Amniotic epithelial cell (primary cell): Measurements from ENCODE around the gene FBRSL1.
"Not testable (repeated sequence)": the region's sequence is repeated elsewhere in the genome, so short reads cannot be mapped to it uniquely, and the experiment has no call there.

Experiments used
- DNase-seq: peaks from one replicate; pipeline ENCODE4 v3.0.0-alpha.2; 2010; ENCODE audit warnings: low read depth

FBRSL1 gene

DNA sequence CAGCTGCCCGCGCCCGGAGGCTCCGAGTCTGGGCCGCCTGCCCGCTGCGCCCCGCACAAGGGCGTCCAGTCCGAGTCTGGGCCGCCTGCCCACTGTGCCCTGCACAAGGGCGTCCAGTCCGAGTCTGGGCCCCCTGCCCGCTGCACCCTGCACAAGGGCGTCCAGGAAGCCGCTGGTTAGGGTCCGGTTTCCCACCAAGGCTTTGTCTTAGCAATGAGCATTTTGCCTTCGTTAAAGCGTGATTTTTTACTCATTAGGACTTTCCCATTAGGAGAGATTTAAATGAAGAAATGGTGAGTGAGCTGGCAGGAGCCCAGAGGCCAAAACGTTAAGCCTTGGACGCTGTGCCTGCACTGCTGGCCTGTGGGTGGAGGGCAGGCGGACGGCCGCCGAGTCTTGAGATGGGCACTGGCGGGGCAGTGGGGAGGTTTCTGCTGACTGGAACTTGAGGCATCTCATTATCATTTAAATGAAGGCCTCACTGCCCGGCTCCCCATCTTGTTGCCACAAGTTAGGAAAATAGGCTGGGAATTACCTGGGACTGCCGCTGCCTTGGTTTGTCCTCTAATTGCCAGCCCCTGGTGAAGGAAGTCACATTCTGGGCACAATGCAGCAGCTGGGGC, 36.0 kb downstream of the FBRSL1 start:
- DNase-seq: no peak

- no peak for DNase-seq
Measured at GRCh38 chr12:132527186-132527882, 37.4 kb downstream of the FBRSL1 start.

DNA sequence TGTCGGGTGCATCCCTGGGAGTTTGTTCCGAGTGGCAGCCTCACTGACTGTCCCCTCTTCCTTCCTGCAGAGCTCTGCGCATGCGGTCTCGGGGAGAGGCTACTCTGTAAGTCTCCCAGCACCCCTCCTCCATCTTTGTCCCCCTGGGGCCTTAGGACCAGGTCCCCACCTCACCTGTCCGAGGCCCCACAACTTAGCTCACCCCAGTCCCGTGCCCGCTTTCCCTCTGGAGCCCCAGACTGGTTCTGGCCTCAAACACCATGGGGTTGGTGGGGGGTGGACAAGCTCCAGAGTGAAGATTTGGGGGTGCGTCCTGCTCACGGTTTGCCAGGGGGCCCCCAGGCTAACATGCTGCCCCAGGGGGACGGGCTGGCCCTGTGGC, 37.9 kb downstream of the FBRSL1 start:
- DNase-seq: no peak

- DNase-seq: no peak
Measured at GRCh38 chr12:132528564-132529106, 38.7 kb downstream of the FBRSL1 start.

DNA sequence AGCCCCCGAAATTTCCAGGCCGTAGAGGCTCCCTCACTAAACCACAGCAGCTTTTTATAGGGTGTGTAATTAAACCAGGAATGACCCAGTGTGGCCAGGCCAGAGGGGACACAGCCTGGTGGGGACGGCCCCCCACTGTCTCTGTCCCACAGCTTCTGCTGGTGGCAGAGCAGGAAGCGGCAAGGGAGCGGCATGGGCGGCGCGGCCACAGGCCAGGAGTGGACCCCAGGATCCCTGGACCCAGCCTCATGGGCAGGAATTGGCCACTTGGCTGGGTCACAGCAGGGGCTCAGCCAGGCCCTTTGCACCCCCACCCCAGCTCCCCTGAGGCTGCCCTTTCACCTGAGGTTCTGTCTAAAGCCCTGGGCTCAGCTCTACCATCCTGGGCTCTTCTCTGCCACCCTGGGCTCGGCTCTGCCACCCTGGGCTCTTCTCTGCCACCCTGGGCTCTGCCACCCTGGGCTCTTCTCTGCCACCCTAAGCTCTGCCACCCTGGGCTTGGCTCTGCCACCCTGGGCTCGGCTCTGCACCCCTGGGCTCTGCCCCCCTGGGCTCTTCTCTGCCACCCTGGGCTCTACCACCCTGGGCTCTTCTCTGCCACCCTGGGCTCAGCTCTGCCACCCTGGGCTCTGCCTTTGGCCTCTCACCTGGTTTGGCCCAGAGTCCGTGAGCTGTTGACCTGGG, 39.3 kb downstream of the FBRSL1 start:
- no peak for DNase-seq

DNA sequence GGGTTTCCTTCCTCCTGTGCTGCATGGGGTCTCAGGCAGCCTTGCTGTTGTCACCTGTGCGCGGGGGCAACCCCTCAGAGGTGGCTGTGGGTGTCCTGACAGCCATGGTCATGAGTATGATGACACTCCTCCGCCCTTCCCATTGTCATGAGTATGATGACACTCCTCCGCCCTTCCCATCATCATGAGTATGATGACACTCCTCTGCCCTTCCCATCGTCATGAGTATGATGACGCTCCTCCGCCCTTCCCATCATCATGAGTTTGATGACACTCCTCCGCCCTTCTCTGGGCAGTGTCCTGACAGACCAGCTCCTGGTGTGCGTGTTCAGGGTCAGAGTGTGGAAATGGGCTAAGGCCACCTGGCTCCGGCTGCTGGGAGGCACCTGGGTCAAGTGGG, 40.0 kb downstream of the FBRSL1 start:
- DNase-seq: no peak

DNA sequence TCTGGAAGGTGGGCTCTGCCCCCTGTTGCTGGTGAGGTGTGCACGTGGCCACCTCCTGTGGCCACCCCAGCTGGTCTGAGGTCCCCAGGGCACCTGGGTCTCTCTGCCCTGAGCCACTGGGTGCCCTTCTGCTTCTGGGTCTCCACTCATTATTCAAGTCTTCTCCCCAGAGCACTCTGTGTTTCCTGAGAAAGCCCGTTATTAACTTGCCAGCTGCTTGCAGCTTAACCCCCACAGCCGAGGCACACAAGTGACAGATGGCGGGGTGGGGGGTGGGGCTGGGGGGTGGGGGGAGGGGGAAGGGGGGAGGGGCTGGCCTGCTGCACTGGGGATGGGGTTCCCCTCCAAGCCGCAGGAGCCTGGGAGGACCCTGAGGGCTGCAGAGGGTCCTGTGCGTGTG, 40.5 kb downstream of the FBRSL1 start:
- no peak for DNase-seq

- DNase-seq: no peak
Measured at GRCh38 chr12:132530851-132531250, 40.9 kb downstream of the FBRSL1 start.

- not testable (repeated sequence) for DNase-seq
Measured at GRCh38 chr12:132532711-132533583, 43.0 kb downstream of the FBRSL1 start.

DNA sequence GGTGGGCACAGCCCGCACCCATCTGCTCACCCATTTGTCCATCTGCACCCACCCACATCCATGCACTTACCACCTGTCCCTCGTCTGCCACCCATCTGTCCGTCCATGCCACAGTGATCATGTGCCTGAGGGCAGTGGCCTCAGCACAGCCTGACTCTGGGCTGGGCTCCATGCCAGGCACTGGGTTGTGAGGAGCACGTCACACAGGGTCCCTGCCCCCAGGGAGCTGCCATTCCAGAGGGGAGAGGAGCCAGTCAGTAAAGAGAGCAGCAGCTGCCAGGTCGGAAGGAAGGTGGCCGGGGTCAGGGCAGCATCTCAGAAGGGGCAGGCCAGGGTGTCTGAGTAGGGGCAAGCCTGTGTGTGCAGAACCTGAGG, 43.6 kb downstream of the FBRSL1 start:
- DNase-seq: no peak

- DNase-seq: no peak
Measured at GRCh38 chr12:132534076-132534475, 44.1 kb downstream of the FBRSL1 start.

DNA sequence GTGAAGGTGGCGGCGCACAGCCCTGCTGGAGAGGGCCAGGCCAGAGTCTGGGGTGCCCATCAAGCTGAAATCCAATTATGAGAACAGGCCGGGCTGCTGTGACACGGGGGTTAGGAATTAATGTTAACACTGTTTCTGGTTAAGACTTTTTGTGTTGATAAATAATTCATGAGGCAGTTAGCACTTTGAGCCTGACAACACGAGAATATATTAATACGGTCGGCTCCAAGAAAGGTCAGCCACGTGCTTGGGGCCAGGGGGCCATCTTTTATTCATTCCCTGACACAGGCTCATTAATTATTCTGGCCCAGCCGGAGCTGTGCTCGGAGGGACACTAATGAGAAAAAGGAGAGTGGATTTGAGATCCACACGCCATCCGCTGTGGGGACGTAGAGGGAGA, 45.1 kb downstream of the FBRSL1 start:
- DNase-seq: no peak

GRCh38 chr12:132536102-132536876, 46.3 kb downstream of the FBRSL1 start:
- no peak for DNase-seq

DNA sequence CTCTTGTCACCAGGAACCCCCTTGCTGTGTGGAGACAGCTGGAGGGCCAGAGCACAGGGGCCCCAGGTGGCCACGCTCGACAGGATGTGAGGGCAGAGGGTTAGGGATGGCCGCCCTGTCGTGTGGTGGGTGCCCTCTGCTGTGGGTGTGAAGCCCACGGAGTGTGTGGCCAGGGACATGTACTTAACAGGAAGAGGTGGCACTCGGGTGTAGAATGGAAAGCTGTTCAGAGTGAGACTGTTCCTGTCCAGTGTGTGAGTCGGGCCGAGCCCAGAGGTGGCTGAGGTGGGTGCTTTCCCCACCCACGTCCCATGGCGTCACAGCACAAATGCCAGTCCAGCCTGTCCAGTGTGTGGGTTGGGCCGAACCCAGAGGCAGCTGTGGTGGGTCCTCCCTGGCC, 47.1 kb downstream of the FBRSL1 start:
- DNase-seq: no peak

GRCh38 chr12:132537836-132538662, 48.1 kb downstream of the FBRSL1 start:
- DNase-seq: no peak

DNA sequence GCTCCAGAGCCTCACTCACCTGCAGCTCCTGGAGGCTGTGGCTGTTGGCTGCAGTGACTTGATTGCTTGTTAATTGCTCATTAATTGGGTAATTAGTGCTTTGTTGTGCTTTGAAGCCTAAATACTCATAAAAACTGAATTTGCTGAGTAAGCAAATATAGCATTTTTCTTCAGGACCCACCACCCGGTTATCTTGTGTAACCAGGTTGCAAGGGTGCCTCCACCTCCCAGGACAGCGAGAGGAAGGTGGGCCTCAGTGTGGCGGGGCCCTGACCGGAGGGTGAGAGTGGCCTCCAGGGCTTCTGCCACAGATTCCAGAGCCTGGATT, 48.7 kb downstream of the FBRSL1 start:
- no peak for DNase-seq

DNA sequence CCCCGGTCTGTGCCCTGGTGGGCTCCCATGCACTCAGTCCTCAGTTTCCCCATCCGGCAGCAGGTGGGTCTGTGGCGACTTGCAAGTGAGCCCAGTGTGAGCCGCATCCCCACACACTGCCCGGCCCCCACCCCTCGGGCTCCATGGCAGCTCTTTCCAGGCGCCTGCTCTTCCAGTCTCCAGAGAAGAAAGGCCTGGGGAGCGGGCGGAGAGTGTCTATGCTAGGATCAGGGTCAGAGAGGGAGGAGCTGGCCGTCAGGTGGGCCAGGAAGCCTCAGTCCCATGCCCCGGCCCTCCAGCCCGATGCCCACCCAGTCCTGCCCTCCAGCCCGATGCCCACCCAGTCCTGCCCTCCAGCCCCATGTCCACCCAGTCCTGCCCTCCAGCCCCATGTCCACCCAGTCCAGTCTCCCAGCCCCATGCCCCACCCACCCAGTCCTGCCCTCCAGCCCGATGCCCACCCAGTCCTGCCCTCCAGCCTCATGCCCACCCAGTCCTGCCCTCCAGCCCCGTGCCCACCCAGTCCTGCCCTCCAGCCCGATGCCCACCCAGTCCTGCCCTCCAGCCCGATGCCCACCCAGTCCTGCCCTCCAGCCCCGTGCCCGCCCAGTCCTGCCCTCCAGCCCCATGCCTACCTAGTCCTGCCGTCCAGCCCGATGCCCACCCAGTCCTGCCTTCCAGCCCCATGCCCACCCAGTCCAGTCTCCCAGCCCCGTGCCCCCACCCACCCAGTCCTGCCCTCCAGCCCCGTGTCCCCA, 49.2 kb downstream of the FBRSL1 start:
- no peak for DNase-seq

- no peak for DNase-seq
Measured at GRCh38 chr12:132540436-132540835, 50.5 kb downstream of the FBRSL1 start.

GRCh38 chr12:132541200-132541599, 51.2 kb downstream of the FBRSL1 start:
- no peak for DNase-seq

DNA sequence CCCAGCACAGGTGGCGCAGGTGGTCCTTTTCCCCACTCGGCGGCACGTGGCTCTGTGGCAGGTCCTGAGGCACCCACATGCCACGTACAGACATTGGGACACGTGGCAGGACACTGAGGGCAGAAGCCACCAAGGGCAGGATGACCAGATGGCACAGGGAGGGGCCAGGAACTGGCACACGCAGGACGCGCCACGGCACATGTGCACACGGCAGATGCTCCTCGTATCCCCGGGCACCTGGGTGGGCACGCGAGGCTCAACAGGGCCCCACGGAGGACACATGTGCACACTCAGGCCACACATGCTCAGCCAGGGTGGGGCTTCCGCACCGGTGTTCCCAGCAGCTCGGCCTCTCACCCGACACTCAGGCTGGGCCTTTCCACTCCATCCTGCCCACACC, 52.0 kb downstream of the FBRSL1 start:
- DNase-seq: no peak
